NCI-H2196 treated with DMSO at 0.1 percent for 48 hours (cell line): ENCODE measurements around the gene RAB3C.
"Not testable (repeated sequence)": the region's sequence is repeated elsewhere in the genome, so short reads cannot be mapped to it uniquely, and the experiment has no call there.

Source experiments
- DNase-seq: peaks from one replicate; lab custom pipeline; 2025; ENCODE audit not compliant: unreplicated experiment; lab: John Stamatoyannopoulos, UW

The RAB3C gene

GRCh38 chr5:58582803-58583491 lies at the start of gene RAB3C:
Gene RAB3C (plus strand): TSS chr5:58583075. CDS start chr5:58583209, 134 bp downstream.
- DNase-seq: peak; percentile 16

GRCh38 chr5:58541935-58542334 lies 40.9 kb upstream of the RAB3C start:
- DNase-seq: not testable (repeated sequence)

- no peak for DNase-seq
These were observed 40.2 kb upstream of the RAB3C start for GRCh38 chr5:58542709-58543108.

GRCh38 chr5:58543723-58544122 lies 39.2 kb upstream of the RAB3C start:
- DNase-seq: no peak

- no peak for DNase-seq
These were observed 38.7 kb upstream of the RAB3C start for GRCh38 chr5:58544195-58544594.

GRCh38 chr5:58544926-58545325 lies 37.9 kb upstream of the RAB3C start:
- DNase-seq: no peak

GRCh38 chr5:58545912-58546311 lies 37.0 kb upstream of the RAB3C start:
- DNase-seq: no peak

GRCh38 chr5:58548068-58548467 lies 34.8 kb upstream of the RAB3C start:
- no peak for DNase-seq

- no peak for DNase-seq
These were observed 31.4 kb upstream of the RAB3C start for GRCh38 chr5:58551492-58551891.

GRCh38 chr5:58557665-58558338 lies 25.1 kb upstream of the RAB3C start:
- not testable (repeated sequence) for DNase-seq

- DNase-seq: not testable (repeated sequence)
These were observed 19.7 kb upstream of the RAB3C start for GRCh38 chr5:58563016-58563700.

GRCh38 chr5:58564043-58564832 lies 18.6 kb upstream of the RAB3C start:
- not testable (repeated sequence) for DNase-seq

GRCh38 chr5:58565033-58565432 lies 17.8 kb upstream of the RAB3C start:
- DNase-seq: no peak

GRCh38 chr5:58571501-58571900 lies 11.4 kb upstream of the RAB3C start:
- DNase-seq: no peak

GRCh38 chr5:58572973-58573372 lies 9.9 kb upstream of the RAB3C start:
- not testable (repeated sequence) for DNase-seq

GRCh38 chr5:58579781-58580180 lies 3.1 kb upstream of the RAB3C start:
- DNase-seq: no peak

- no peak for DNase-seq
These were observed 664 bp upstream of the RAB3C start for GRCh38 chr5:58582019-58582802.

- no peak for DNase-seq
These were observed 13.1 kb downstream of the RAB3C start for GRCh38 chr5:58595952-58596351.

- no peak for DNase-seq
These were observed 15.6 kb downstream of the RAB3C start for GRCh38 chr5:58598440-58598839.

- DNase-seq: no peak
These were observed 16.3 kb downstream of the RAB3C start for GRCh38 chr5:58599217-58599616.
